HK-2 (cell line): Measurements from ENCODE around the gene SNX24.
"Not testable (repeated sequence)": the region's sequence is repeated elsewhere in the genome, so short reads cannot be mapped to it uniquely, and the experiment has no call there.

Source experiments
- DNase-seq: peaks from one replicate; pipeline ENCODE4 v3.0.0-alpha.2; 2018; ENCODE audit not compliant: unreplicated experiment

Gene SNX24

GRCh38 chr5:122871661-122872060, 26.2 kb downstream of the SNX24 start:
- DNase-seq: no peak

- DNase-seq: no peak
These were observed 28.9 kb downstream of the SNX24 start for GRCh38 chr5:122874179-122874875.

GRCh38 chr5:122877518-122877917, 32.1 kb downstream of the SNX24 start:
- DNase-seq: no peak

GRCh38 chr5:122879076-122879475, 33.7 kb downstream of the SNX24 start:
- no peak for DNase-seq

- DNase-seq: no peak
These were observed 34.8 kb downstream of the SNX24 start for GRCh38 chr5:122880170-122880689.

- DNase-seq: no peak
These were observed 35.3 kb downstream of the SNX24 start for GRCh38 chr5:122880749-122881148.

GRCh38 chr5:122882831-122883230, 37.4 kb downstream of the SNX24 start:
- DNase-seq: peak; percentile 3

GRCh38 chr5:122885045-122885517, 39.7 kb downstream of the SNX24 start:
- DNase-seq: no peak

- no peak for DNase-seq
These were observed 40.5 kb downstream of the SNX24 start for GRCh38 chr5:122885891-122886290.

GRCh38 chr5:122895141-122895540, 49.7 kb downstream of the SNX24 start:
- DNase-seq: no peak

- DNase-seq: no peak
These were observed 51.3 kb downstream of the SNX24 start for GRCh38 chr5:122896598-122897282.

- DNase-seq: no peak
These were observed 51.8 kb downstream of the SNX24 start for GRCh38 chr5:122897283-122897602.

GRCh38 chr5:122901346-122901745, 55.9 kb downstream of the SNX24 start:
- DNase-seq: no peak

GRCh38 chr5:122902263-122902662, 56.9 kb downstream of the SNX24 start:
- DNase-seq: no peak

GRCh38 chr5:122906768-122907167, 61.4 kb downstream of the SNX24 start:
- no peak for DNase-seq

- no peak for DNase-seq
These were observed 61.9 kb downstream of the SNX24 start for GRCh38 chr5:122907276-122907675.

- no peak for DNase-seq
These were observed 62.7 kb downstream of the SNX24 start for GRCh38 chr5:122908108-122908507.

- no peak for DNase-seq
These were observed 63.2 kb downstream of the SNX24 start for GRCh38 chr5:122908662-122909061.

- no peak for DNase-seq
These were observed 64.2 kb downstream of the SNX24 start for GRCh38 chr5:122909470-122910100.

- DNase-seq: not testable (repeated sequence)
These were observed 68.0 kb downstream of the SNX24 start for GRCh38 chr5:122913436-122913835.

- DNase-seq: no peak
These were observed 70.5 kb downstream of the SNX24 start for GRCh38 chr5:122915717-122916461.

GRCh38 chr5:122916490-122916889, 71.1 kb downstream of the SNX24 start:
- DNase-seq: no peak
